OCI-LY7 (cell line): ENCODE data around the gene ABCC10. TPM values are rescaled to one million over a fixed set of nuclear protein-coding genes. Genes with fewer than 3 reads are reported as not detected.

Experiments used
- BruUV-seq: library from RNA; stranded (reverse); fragments of 400-500 nt; replicated peaks from 2 replicates; lab custom pipeline; 2021; lab: Mats Ljungman, UMichigan
- CTCF ChIA-PET: fragments of 300-600 bp; sonication (Branson Sonifier 250); formaldehyde crosslinking; loops from one replicate; lab custom pipeline; 2022; ENCODE audit warnings: antibody characterized with exemption; ENCODE audit not compliant: unreplicated experiment; lab: Charles Lee
- POLR2A ChIA-PET: fragments of 300-600 bp; sonication (Branson Sonifier 250); formaldehyde crosslinking; loops from one replicate; lab custom pipeline; 2022; ENCODE audit warnings: antibody characterized with exemption; lab: Charles Lee
- DNase-seq: peaks from one replicate; pipeline ENCODE4 v3.0.0-alpha.2; 2015; ENCODE audit warnings: low spot score
- H2AFZ ChIP-seq: fragments of 200-600 bp; sonication (generic), shearing (Covaris generic); 2 replicates; pipeline ENCODE4 v1.6.1; 2014; ENCODE audit warnings: mild to moderate bottlenecking, antibody characterized with exemption, low read length, moderate library complexity
- H3K27ac ChIP-seq: fragments of 200-600 bp; sonication (generic); 2 replicates; pipeline ENCODE4 v1.5.1; 2014; ENCODE audit warnings: mixed run types, low read depth, mild to moderate bottlenecking, moderate library complexity, low read length, inconsistent platforms; ENCODE audit not compliant: poor library complexity, severe bottlenecking
- H3K36me3 ChIP-seq: fragments of 200-600 bp; sonication (generic); 2 replicates; pipeline ENCODE4 v1.6.1; 2014; ENCODE audit warnings: mild to moderate bottlenecking, antibody characterized with exemption, low read length, moderate library complexity, mixed read lengths; ENCODE audit not compliant: insufficient read depth
- H3K4me1 ChIP-seq: fragments of 200-600 bp; sonication (generic); 2 replicates; pipeline ENCODE4 v1.5.1; 2014; ENCODE audit warnings: mild to moderate bottlenecking, low read length; ENCODE audit not compliant: insufficient read depth, poor library complexity, severe bottlenecking
- H3K4me2 ChIP-seq: fragments of 200-600 bp; sonication (generic); 2 replicates; pipeline ENCODE4 v1.6.1; 2014; ENCODE audit warnings: mild to moderate bottlenecking, low read length
- H3K4me3 ChIP-seq: fragments of 200-600 bp; sonication (generic); 2 replicates; pipeline ENCODE4 v1.5.1; 2014; ENCODE audit warnings: mild to moderate bottlenecking, low read depth, low read length; ENCODE audit not compliant: poor library complexity, severe bottlenecking
- H3K79me2 ChIP-seq: fragments of 200-600 bp; sonication (generic); 2 replicates; pipeline ENCODE4 v1.6.1; 2016; ENCODE audit warnings: low read depth, mild to moderate bottlenecking, low read length, moderate library complexity, mixed read lengths; ENCODE audit not compliant: insufficient read depth
- H3K9me2 ChIP-seq: fragments of 200-600 bp; sonication (generic); 2 replicates; pipeline ENCODE4 v1.6.1; 2016; ENCODE audit warnings: mild to moderate bottlenecking, low read length, mixed read lengths; ENCODE audit not compliant: insufficient read depth
- H3K9me3 ChIP-seq: fragments of 200-600 bp; sonication (generic); 2 replicates; pipeline ENCODE4 v1.6.1; 2014; ENCODE audit warnings: mild to moderate bottlenecking, mixed run types, low read length, mixed read lengths
- H4K20me1 ChIP-seq: fragments of 200-600 bp; sonication (generic); 2 replicates; pipeline ENCODE4 v1.6.1; 2014; ENCODE audit warnings: mild to moderate bottlenecking, antibody characterized with exemption, low read length, moderate library complexity, mixed read lengths; ENCODE audit not compliant: insufficient read depth
- CTCF ChIP-seq: fragments of 200-600 bp; sonication (generic); conservative IDR thresholded peaks from 2 replicates; pipeline ENCODE4 v1.5.1; 2014; ENCODE audit warnings: mild to moderate bottlenecking, antibody characterized with exemption, low read length, moderate library complexity, mixed read lengths
- EZH2phosphoT487 ChIP-seq: fragments of 200-600 bp; sonication (generic); IDR thresholded peaks from 2 replicates; pipeline ENCODE4 v1.6.1; 2018; ENCODE audit warnings: low read depth, borderline replicate concordance, mild to moderate bottlenecking, mixed run types, antibody characterized with exemption, low read length, moderate library complexity, mixed read lengths
- intact Hi-C: fragments of 100-400 bp; cut with micrococcal nuclease; formaldehyde crosslinking; loops from one replicate; pipeline ENCODE4 v1.10.0; 2022; ENCODE audit not compliant: unreplicated experiment
- total RNA-seq, 2 experiments: library from RNA; depleted of rRNA in 1 of 2; stranded (reverse); fragments of >200 nt in 1 of 2; shearing (Covaris generic) in 1 of 2; gene quantifications; 2 replicates each; pipeline ENCODE4 v1.2.3, GENCODE V29; 2014 to 2022

The ABCC10 gene
- total RNA-seq, 2 experiments from 2014 or later = 11.4 to 31.1 TPM

DNA sequence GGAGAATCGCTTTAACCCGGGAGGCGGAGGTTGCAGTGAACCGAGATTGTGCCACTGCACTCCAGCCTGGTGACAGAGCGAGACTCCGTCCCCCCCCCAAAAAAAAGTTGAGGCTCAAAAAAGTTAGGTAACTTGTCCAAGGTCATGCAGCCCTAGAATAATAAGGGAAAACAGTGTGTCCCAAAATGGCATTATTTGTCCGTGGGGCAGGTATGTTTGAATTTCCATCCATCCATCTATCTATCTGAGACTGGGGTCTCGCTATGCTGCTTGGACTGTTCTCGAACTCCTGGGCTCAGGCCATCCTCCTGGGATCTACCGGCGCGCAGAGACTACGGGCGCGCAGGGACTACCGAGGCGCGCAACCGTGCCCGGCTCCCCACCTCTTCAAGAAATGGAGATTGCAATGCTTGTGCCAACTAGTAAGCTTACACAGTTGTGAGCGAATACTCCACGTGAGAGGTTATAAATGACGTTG is 374 bp upstream of the ABCC10 start:
- Histone ChIP-seq H3K36me3 (0 out of 2 replicates have a peak, but pooled peaks cover 4% of the 10 kb centered on the region), H3K4me1 (peaks cover 21% of the 10 kb centered on the region), H2AFZ (peak overlapping the region; percentile 94), H3K79me2 (peaks cover 16% of the 10 kb centered on the region; the same call in 1 of the 2 replicates), H3K27ac (peak overlapping the region; percentile 57), H3K9me2 (no peaks in the 10 kb centered on the region), H4K20me1 (no peaks in the 10 kb centered on the region), H3K4me2 (peak overlapping the region; percentile 90), H3K4me3 (peak overlapping the region; percentile 84), H3K9me3 (no peaks in the 10 kb centered on the region)
- POLR2A ChIA-PET = interaction anchor here (0.7 to 1.2 kb wide), 10 partner anchors 10 to 648 kb away, joined by 3 to 10 read pairs (median 3); partner anchors contain the start of genes CNPY3, POLR1C, YIPF3 and ZNF318
- intact Hi-C loops = loop anchor here (1.0 kb wide), 1 partner anchor 58 kb away; the partner anchor contains the start of gene ZNF318
- TF ChIP-seq EZH2phosphoT487 (no peak), CTCF (no peak)
- DNase-seq = no peak
- no TSS peak for BruUV-seq
- CTCF ChIA-PET = interaction anchor here (0.7 kb wide), 1 partner anchor 283 kb away, joined by 3 read pairs; no protein-coding TSS in a partner anchor

DNA sequence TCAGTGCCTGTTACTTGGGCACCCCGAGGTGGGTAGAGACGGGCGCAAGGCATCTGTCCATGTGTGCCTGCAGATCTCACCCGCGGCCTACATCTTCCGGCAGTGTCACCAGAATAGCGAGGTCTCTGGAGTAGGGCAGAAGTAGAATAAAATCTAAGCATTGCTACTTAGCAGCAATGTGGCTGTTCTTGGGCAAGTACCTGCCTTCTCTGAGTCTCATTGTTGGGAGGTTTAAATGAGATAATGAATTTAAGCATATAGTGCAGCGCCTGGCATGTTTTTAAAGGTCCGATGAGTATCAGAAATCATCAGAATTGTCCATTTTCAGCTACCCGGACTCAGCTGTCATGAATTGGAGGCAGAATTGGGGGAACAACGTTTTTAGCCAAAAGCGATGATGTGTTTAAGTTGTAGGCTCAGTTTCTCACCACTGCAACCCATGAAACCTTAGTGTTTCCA is 800 bp downstream of the ABCC10 start:
- TF ChIP-seq CTCF (no peak), EZH2phosphoT487 (no peak)
- BruUV-seq = TSS peak; percentile 74
- no peaks in the 10 kb centered on the region for H4K20me1 ChIP-seq
- no peaks in the 10 kb centered on the region for H3K9me2 ChIP-seq
- ChIA-PET CTCF (no interaction called here), POLR2A (interaction anchor here (0.6 to 0.9 kb wide), 2 partner anchors 58 to 793 kb away, joined by 3 read pairs; partner anchors contain the start of gene ZNF318)
- H3K4me3 ChIP-seq = peak overlapping the region; percentile 84
- H2AFZ ChIP-seq = peak overlapping the region; percentile 94
- peaks cover 5% of the 10 kb centered on the region; the same call in 1 of the 2 replicates for H3K36me3 ChIP-seq
- peaks cover 21% of the 10 kb centered on the region for H3K4me1 ChIP-seq
- intact Hi-C loops = no loop called here
- no peaks in the 10 kb centered on the region for H3K9me3 ChIP-seq
- peaks cover 16% of the 10 kb centered on the region; the same call in 1 of the 2 replicates for H3K79me2 ChIP-seq
- no peak for DNase-seq
- peak overlapping the region; percentile 90 for H3K4me2 ChIP-seq
- peak overlapping the region; percentile 57 for H3K27ac ChIP-seq

DNA sequence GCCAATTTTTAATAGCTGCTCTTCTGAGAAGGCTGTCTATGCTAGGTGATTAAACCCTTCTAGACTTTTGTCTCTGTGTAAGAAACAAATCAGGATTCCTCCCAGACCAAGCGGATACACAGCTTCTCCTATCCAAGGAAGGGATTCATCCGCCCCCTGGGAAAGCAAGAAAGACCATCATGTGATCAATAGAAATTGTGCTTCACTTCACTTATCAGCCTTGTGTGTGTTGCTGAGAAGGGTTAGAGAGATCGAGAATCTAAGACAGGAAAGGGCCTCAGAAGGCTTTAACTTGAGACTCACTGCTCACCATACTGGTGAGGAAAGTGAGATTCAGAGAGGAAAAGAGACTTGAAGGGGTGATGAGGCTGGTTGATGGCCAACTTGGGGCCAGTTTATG is 1.5 kb downstream of the ABCC10 start:
- CTCF ChIA-PET = no interaction called here
- Histone ChIP-seq H3K9me3 (no peaks in the 10 kb centered on the region), H3K4me2 (peak overlapping the region; percentile 90), H3K79me2 (peaks cover 16% of the 10 kb centered on the region; the same call in 1 of the 2 replicates), H4K20me1 (no peaks in the 10 kb centered on the region), H3K4me1 (peaks cover 21% of the 10 kb centered on the region), H3K27ac (no peak overlapping the region), H3K9me2 (no peaks in the 10 kb centered on the region), H3K4me3 (peak overlapping the region; percentile 84), H2AFZ (no peak overlapping the region), H3K36me3 (peaks cover 10% of the 10 kb centered on the region; the same call in 1 of the 2 replicates)
- TF ChIP-seq CTCF = no peak
- no peak for TF ChIP-seq EZH2phosphoT487
- intact Hi-C loops = no loop called here
- peak; percentile 19 for DNase-seq
- POLR2A ChIA-PET = interaction anchor here (0.6 to 0.8 kb wide), 2 partner anchors 120 to 793 kb away, joined by 3 read pairs; partner anchors contain the start of gene CRIP3
- no TSS peak for BruUV-seq
